Stimulated activated CD4-positive, alpha-beta T cell treated with anti-CD3 and anti-CD28 coated beads, Interleukin-1b, Interleukin-23, amount 100 ng/mL, for 4 hours (primary cell): ENCODE results near the gene MPDZ.

ENCODE experiments used
- DNase-seq, 2 donors: peaks; one replicate each; pipeline ENCODE4 v3.0.0-alpha.2; 2020; ENCODE audit warnings: low read depth in 2 of 2

Gene MPDZ

GRCh38 chr9:13083963-13084528, 195.4 kb downstream of the MPDZ start:
- no peak for DNase-seq

GRCh38 chr9:13083366-13083765, 196.1 kb downstream of the MPDZ start:
- no peak for DNase-seq

- no peak for DNase-seq
Observed at GRCh38 chr9:13082796-13083195, 196.7 kb downstream of the MPDZ start.

- DNase-seq: no peak
Observed at GRCh38 chr9:13078164-13078563, 201.3 kb downstream of the MPDZ start.

- no peak for DNase-seq
Observed at GRCh38 chr9:13076616-13077015, 202.9 kb downstream of the MPDZ start.

GRCh38 chr9:13071921-13072320, 207.6 kb downstream of the MPDZ start:
- no peak for DNase-seq

- DNase-seq: no peak
Observed at GRCh38 chr9:13070612-13071595, 208.6 kb downstream of the MPDZ start.

- DNase-seq: no peak
Observed at GRCh38 chr9:13069498-13069897, 210.0 kb downstream of the MPDZ start.

GRCh38 chr9:13064676-13065075, 214.8 kb downstream of the MPDZ start:
- DNase-seq: no peak

GRCh38 chr9:13063880-13064459, 215.5 kb downstream of the MPDZ start:
- DNase-seq: no peak

GRCh38 chr9:13061390-13061789, 218.1 kb downstream of the MPDZ start:
- no peak for DNase-seq
